ENCODE measurements around the gene TAF11. TPM values are rescaled to one million over a fixed set of nuclear protein-coding genes. Genes with fewer than 3 reads are reported as not detected.

Gene TAF11
- total RNA-seq, 2 donors from 2014 or later: 17.1 to 19.0 TPM

- TF ChIP-seq CTCF (IDR thresholded peaks at IDR 0.05): no peak
- H3K27ac ChIP-seq: peak overlapping the region in 1 of 2 donors; percentile 24
- no peak for DNase-seq (ENCODE audit: low spot score)
Measured at GRCh38 chr6:34839666-34840352, 48.0 kb downstream of the TAF11 start.

GRCh38 chr6:34837528-34837927 is 50.3 kb downstream of the TAF11 start:
- H3K27ac ChIP-seq: no peak overlapping the region
- TF ChIP-seq CTCF (IDR thresholded peaks at IDR 0.05): no peak
- peaks cover 49% of the 10 kb centered on the region for H3K36me3 ChIP-seq
- DNase-seq (ENCODE audit: low spot score): no peak
- H3K9me3 ChIP-seq: no peaks in the 10 kb centered on the region
- no peak overlapping the region for H3K4me3 ChIP-seq
- no peaks in the 10 kb centered on the region for H3K4me1 ChIP-seq
- H3K27me3 ChIP-seq: no peaks in the 10 kb centered on the region

More at GRCh38 chr6:34839666-34840352, 48.0 kb downstream of the TAF11 start:
- Histone ChIP-seq H3K9me3 (no peaks in the 10 kb centered on the region), H3K36me3 (peaks cover 39% of the 10 kb centered on the region), H3K27me3 (no peaks in the 10 kb centered on the region), H3K4me3 (no peak overlapping the region), H3K4me1 (no peaks in the 10 kb centered on the region)

- H3K4me1 ChIP-seq: no peaks in the 10 kb centered on the region
- H3K27me3 ChIP-seq: no peaks in the 10 kb centered on the region
- TF ChIP-seq CTCF (IDR thresholded peaks at IDR 0.05): no peak
- H3K9me3 ChIP-seq: no peaks in the 10 kb centered on the region
- H3K27ac ChIP-seq: no peak overlapping the region
- DNase-seq (ENCODE audit: low spot score): no peak
- H3K4me3 ChIP-seq: no peak overlapping the region
- H3K36me3 ChIP-seq: peaks cover 44% of the 10 kb centered on the region
Measured at GRCh38 chr6:34836451-34836850, 51.4 kb downstream of the TAF11 start.

- Histone ChIP-seq H3K27me3 (no peaks in the 10 kb centered on the region), H3K4me3 (no peak overlapping the region), H3K27ac (no peak overlapping the region), H3K36me3 (peaks cover 44% of the 10 kb centered on the region), H3K4me1 (no peaks in the 10 kb centered on the region), H3K9me3 (no peaks in the 10 kb centered on the region)
- DNase-seq (ENCODE audit: low spot score): no peak
- TF ChIP-seq CTCF (IDR thresholded peaks at IDR 0.05): no peak
Measured at GRCh38 chr6:34836008-34836407, 51.8 kb downstream of the TAF11 start.

GRCh38 chr6:34834789-34835518 is 52.9 kb downstream of the TAF11 start:
- no peak for TF ChIP-seq CTCF (IDR thresholded peaks at IDR 0.05)
- Histone ChIP-seq H3K9me3 (no peaks in the 10 kb centered on the region), H3K4me3 (no peak overlapping the region), H3K27me3 (no peaks in the 10 kb centered on the region), H3K27ac (no peak overlapping the region), H3K36me3 (peaks cover 48% of the 10 kb centered on the region), H3K4me1 (no peaks in the 10 kb centered on the region)
- DNase-seq (ENCODE audit: low spot score): no peak

Measured in right atrium auricular region (tissue), 2 donors.